Measurements from ENCODE around the gene PHF12. TPM values are rescaled to one million over a fixed set of nuclear protein-coding genes. Genes with fewer than 3 reads are reported as not detected.

PHF12 gene
- total RNA-seq, 1 experiment from 2014 or later = 79.1 TPM

- in situ Hi-C loops (cut with HindIII; ENCODE audit: low pct_unique_long_range_greater_than_20kb, low sequenced_read_pairs) (no loop called here), intact Hi-C loops (cut with micrococcal nuclease; ENCODE audit: unreplicated experiment) (no loop called here)
- Histone ChIP-seq H3K27ac (ENCODE audit: low read length) (no peak overlapping the region), H3K9me3 (ENCODE audit: control insufficient read depth, insufficient read depth, low read depth, low read length) (no peaks in the 10 kb centered on the region), H3K4me1 (ENCODE audit: control insufficient read depth, insufficient read depth, low read length) (peaks cover 3% of the 10 kb centered on the region; the same call in 1 of the 2 replicates), H3K36me3 (ENCODE audit: control insufficient read depth, insufficient read depth, low read length) (peaks cover 8% of the 10 kb centered on the region; the same call in 1 of the 2 replicates), H3K4me3 (ENCODE audit: low read depth in 2 of 2, low read length in 2 of 2) (no peak overlapping the region), H3K27me3 (ENCODE audit: control insufficient read depth, insufficient read depth, low read length) (no peaks in the 10 kb centered on the region)
- POLR2A ChIA-PET = no interaction called here
- no TSS peak for BruUV-seq (replicated peaks)
- CTCF ChIA-PET = no interaction called here
- ATAC-seq (no peak), DNase-seq (ENCODE audit: low read depth, low spot score) (no peak)
- TF ChIP-seq REST (IDR thresholded peaks at IDR 0.05; ENCODE audit: insufficient read depth in 1 of 2, low read depth in 2 of 2, low read length in 1 of 2) = no peak
- no peak for TF ChIP-seq TCF7L2 (IDR thresholded peaks at IDR 0.05; ENCODE audit: low read depth, low read length)
- TF ChIP-seq SIN3A (IDR thresholded peaks at IDR 0.05; ENCODE audit: borderline replicate concordance, insufficient read depth, low read depth, low read length) = no peak
- TF ChIP-seq POLR2AphosphoS5 (IDR thresholded peaks at IDR 0.05; ENCODE audit: low read depth, low read length) = no peak
- no peak for TF ChIP-seq CTCF (IDR thresholded peaks at IDR 0.05)
These were observed 25.0 kb downstream of the PHF12 start for GRCh38 chr17:28926366-28926765.

DNA sequence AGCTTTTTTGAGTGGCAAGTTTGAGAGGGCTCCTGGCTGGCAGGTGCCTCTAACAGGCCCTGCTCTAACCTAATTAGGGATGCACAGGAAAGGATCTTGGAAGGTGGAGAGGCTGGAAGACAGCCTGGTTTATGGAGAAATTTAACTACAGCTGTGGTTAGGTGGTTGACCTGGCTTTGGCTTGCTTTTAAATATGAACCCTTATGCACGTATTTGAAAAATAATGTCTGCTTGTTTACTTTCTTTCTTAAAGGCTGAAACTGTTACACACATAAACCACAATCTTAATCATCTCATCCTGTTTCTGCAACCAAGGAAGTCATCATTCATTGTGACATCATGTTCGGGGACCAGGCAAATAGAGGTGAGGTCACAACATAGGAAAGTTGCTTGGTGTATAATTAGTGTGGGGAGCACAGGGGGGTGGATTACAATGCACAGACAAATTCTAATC lies 25.4 kb downstream of the PHF12 start:
- H3K4me3 ChIP-seq (ENCODE audit: low read depth in 2 of 2, low read length in 2 of 2) = no peak overlapping the region
- TSS peak; percentile 22 for BruUV-seq (replicated peaks)
- ATAC-seq = no peak; the same call in 1 of the 2 replicates
- CTCF ChIA-PET = interaction anchor here (0.6 kb wide), 1 partner anchor 313 kb away, joined by 3 read pairs; no protein-coding TSS in a partner anchor
- no peaks in the 10 kb centered on the region for H3K9me3 ChIP-seq (ENCODE audit: control insufficient read depth, insufficient read depth, low read depth, low read length)
- H3K27ac ChIP-seq (ENCODE audit: low read length) = no peak overlapping the region
- H3K27me3 ChIP-seq (ENCODE audit: control insufficient read depth, insufficient read depth, low read length) = no peaks in the 10 kb centered on the region
- in situ Hi-C loops (cut with HindIII; ENCODE audit: low pct_unique_long_range_greater_than_20kb, low sequenced_read_pairs) (no loop called here), intact Hi-C loops (cut with micrococcal nuclease; ENCODE audit: unreplicated experiment) (no loop called here)
- H3K4me1 ChIP-seq (ENCODE audit: control insufficient read depth, insufficient read depth, low read length) = peaks cover 3% of the 10 kb centered on the region; the same call in 1 of the 2 replicates
- peak; percentile 65 for DNase-seq (ENCODE audit: low read depth, low spot score)
- POLR2A ChIA-PET = no interaction called here
- no peak for TF ChIP-seq TCF7L2 (IDR thresholded peaks at IDR 0.05; ENCODE audit: low read depth, low read length)
- TF ChIP-seq SIN3A (IDR thresholded peaks at IDR 0.05; ENCODE audit: borderline replicate concordance, insufficient read depth, low read depth, low read length) = no peak
- no peak for TF ChIP-seq POLR2AphosphoS5 (IDR thresholded peaks at IDR 0.05; ENCODE audit: low read depth, low read length)
- no peak for TF ChIP-seq REST (IDR thresholded peaks at IDR 0.05; ENCODE audit: insufficient read depth in 1 of 2, low read depth in 2 of 2, low read length in 1 of 2)
- TF ChIP-seq CTCF (IDR thresholded peaks at IDR 0.05) = no peak
- peaks cover 8% of the 10 kb centered on the region; the same call in 1 of the 2 replicates for H3K36me3 ChIP-seq (ENCODE audit: control insufficient read depth, insufficient read depth, low read length)
